Central memory CD8-positive, alpha-beta T cell (primary cell): Measurements from ENCODE around the gene DMRT3.
"Not testable (repeated sequence)": the region's sequence is repeated elsewhere in the genome, so short reads cannot be mapped to it uniquely, and the experiment has no call there.

ENCODE experiments used
- ATAC-seq: fragments of 150-1000 bp; cut with Tn5 transposase; replicated peaks from 2 replicates; pipeline ENCODE4 v1.10.0; 2022; ENCODE audit warnings: mild to moderate bottlenecking, moderate FRiP score, moderate number of reproducible peaks; ENCODE audit not compliant: poor library complexity, severe bottlenecking; ENCODE audit errors: extremely low read depth
- DNase-seq, 2 donors: peaks; one replicate each; pipeline ENCODE4 v3.0.0; 2021; ENCODE audit warnings: low spot score in 2 of 2
- H3K27ac Mint-ChIP-seq: one replicate; pipeline ENCODE4 v1.8.0; 2022; ENCODE audit warnings: low read depth, mild to moderate bottlenecking, moderate library complexity, mixed read lengths
- H3K27me3 Mint-ChIP-seq: one replicate; pipeline ENCODE4 v1.8.0; 2022; ENCODE audit warnings: mixed read lengths
- H3K36me3 Mint-ChIP-seq: one replicate; pipeline ENCODE4 v1.8.0; 2022; ENCODE audit warnings: mild to moderate bottlenecking, moderate library complexity, mixed read lengths; ENCODE audit not compliant: insufficient read depth
- H3K4me1 Mint-ChIP-seq: one replicate; pipeline ENCODE4 v1.8.0; 2022; ENCODE audit warnings: mixed read lengths
- H3K4me3 Mint-ChIP-seq: one replicate; pipeline ENCODE4 v1.8.0; 2022; ENCODE audit warnings: mild to moderate bottlenecking, moderate library complexity, mixed read lengths
- H3K9me3 Mint-ChIP-seq: one replicate; pipeline ENCODE4 v1.8.0; 2022; ENCODE audit warnings: mixed read lengths

Gene DMRT3

DNA sequence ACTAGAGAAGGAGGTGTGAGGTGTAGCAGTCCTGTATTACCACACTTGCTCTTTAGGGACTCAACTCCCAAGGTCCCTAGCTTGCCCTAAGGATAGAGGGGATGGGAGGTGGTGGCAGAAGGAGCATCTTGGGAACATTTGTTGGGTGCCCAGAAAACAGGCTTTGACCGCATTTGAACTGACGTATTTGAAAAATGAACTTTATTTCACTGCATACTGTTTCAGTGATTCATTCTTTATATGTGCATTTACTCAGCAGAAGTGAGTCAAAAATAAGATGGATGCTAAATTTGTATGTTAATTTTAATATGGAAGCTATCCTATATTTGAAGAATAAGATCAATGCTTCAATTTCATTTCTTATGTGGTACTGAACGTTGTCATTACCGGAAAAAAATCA lies 18.7 kb downstream of the DMRT3 start:
- Mint-ChIP-seq H3K36me3 (peaks cover 1% of the 10 kb centered on the region), H3K9me3 (peaks cover 6% of the 10 kb centered on the region), H3K27ac (peak overlapping the region; percentile 17), H3K4me1 (peaks cover 7% of the 10 kb centered on the region), H3K27me3 (peaks cover 6% of the 10 kb centered on the region), H3K4me3 (no peak overlapping the region)
- DNase-seq, result no peak
- ATAC-seq, result no peak

DNA sequence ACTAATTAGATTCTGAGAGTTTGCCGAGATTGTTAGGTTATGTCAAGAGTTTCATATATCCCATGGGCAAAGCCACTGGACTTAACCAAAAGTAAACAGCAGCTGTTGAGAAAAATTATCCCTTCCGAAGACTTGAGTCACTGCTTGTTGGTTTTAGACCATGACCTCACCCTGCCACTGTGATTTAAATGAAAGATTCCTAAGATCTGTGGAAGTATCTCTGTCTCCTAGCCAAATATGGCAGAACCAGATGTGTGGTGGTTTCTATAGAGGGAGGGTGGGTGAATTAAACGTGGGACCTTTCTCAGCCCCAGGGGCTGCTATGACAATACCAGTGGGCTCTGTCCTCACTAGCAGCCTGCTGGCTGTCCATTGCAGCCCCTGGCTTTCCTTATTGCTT lies 19.3 kb downstream of the DMRT3 start:
- H3K27me3 Mint-ChIP-seq, result peaks cover under 1% of the 10 kb centered on the region
- peaks cover 6% of the 10 kb centered on the region for H3K9me3 Mint-ChIP-seq
- ATAC-seq, result no peak
- H3K27ac Mint-ChIP-seq, result no peak overlapping the region
- peaks cover 9% of the 10 kb centered on the region for H3K4me1 Mint-ChIP-seq
- no peak overlapping the region for H3K4me3 Mint-ChIP-seq
- no peak for DNase-seq
- H3K36me3 Mint-ChIP-seq, result peaks cover 1% of the 10 kb centered on the region

DNA sequence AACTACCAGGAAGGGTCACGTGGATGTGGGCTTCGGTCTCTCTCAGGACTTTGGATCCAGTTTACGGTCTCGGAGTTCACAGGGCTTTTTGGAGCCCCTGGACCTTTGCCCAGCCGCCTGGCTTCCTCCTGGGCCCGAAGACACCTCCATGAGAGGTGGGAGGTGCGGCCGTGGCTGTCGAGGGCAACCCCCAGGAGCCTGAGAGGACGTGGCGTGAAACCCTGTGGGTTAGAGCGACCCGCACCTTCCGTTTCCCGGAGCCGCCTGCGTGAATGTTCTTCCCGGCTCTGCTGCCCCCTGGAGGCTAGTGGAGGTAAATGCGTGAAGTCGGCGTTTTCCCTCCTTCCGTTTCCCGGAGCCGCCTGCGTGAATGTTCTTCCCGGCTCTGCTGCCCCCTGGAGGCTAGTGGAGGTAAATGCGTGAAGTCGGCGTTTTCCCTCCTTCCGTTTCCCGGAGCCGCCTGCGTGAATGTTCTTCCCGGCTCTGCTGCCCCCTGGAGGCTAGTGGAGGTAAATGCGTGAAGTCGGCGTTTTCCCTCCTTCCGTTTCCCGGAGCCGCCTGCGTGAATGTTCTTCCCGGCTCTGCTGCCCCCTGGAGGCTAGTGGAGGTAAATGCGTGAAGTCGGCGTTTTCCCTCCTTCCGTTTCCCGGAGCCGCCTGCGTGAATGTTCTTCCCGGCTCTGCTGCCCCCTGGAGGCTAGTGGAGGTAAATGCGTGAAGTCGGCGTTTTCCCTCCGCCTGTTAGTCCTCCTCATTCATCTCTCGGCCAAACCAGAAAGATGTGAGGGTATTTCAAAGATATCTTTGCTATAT lies 22.1 kb downstream of the DMRT3 start:
- not testable (repeated sequence) for H3K4me1 Mint-ChIP-seq, H3K27ac Mint-ChIP-seq, H3K27me3 Mint-ChIP-seq, DNase-seq, H3K9me3 Mint-ChIP-seq, H3K36me3 Mint-ChIP-seq
- H3K4me3 Mint-ChIP-seq, result peak overlapping the region; percentile 48
- peak; percentile 24 for ATAC-seq

DNA sequence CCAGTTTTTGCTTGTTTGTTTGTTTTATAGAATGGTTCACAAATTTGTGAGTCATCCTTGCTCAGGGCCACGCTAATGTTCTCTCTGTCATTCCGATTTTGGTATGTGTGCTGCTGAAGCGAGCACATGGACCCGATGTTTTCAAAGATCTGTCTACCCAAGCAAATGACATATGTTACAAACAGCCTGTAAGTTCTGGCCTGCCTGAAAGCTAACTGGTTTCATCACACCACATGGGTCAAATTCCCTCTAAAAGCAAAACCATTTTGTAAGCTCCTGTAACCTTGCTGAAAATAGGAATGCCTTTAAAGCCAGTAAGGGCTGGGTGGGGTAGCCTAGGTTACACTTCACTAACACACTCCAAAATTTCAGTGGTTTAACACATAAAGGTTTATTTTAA lies 25.4 kb downstream of the DMRT3 start:
- no peak for ATAC-seq
- no peak overlapping the region for H3K4me3 Mint-ChIP-seq
- peaks cover 11% of the 10 kb centered on the region for H3K27me3 Mint-ChIP-seq
- no peak for DNase-seq
- peaks cover 1% of the 10 kb centered on the region for H3K36me3 Mint-ChIP-seq
- no peak overlapping the region for H3K27ac Mint-ChIP-seq
- no peaks in the 10 kb centered on the region for H3K9me3 Mint-ChIP-seq
- H3K4me1 Mint-ChIP-seq, result peaks cover 9% of the 10 kb centered on the region

DNA sequence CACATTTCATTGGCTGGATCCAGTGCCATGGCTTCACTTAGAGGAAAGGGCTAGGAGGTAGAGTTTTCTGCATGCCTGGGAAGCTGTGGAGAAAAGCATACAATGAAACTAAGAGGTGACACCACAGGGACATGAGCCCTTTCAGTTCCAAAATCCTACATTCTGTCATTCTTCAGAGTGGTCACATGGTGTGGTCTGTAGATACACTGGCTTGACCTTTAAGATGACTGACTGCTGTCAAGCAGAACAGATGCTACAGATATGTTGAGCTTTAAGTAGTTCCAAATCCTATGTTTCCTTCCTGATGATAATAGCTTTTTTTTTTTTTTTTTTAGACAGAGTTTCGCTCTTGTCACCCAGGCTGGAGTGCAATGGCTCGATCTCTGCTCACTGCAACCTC lies 26.2 kb downstream of the DMRT3 start:
- Mint-ChIP-seq H3K36me3 (no peaks in the 10 kb centered on the region), H3K27ac (no peak overlapping the region), H3K4me1 (peaks cover 9% of the 10 kb centered on the region), H3K27me3 (peaks cover 20% of the 10 kb centered on the region), H3K4me3 (no peak overlapping the region), H3K9me3 (no peaks in the 10 kb centered on the region)
- DNase-seq (no peak), ATAC-seq (no peak)

DNA sequence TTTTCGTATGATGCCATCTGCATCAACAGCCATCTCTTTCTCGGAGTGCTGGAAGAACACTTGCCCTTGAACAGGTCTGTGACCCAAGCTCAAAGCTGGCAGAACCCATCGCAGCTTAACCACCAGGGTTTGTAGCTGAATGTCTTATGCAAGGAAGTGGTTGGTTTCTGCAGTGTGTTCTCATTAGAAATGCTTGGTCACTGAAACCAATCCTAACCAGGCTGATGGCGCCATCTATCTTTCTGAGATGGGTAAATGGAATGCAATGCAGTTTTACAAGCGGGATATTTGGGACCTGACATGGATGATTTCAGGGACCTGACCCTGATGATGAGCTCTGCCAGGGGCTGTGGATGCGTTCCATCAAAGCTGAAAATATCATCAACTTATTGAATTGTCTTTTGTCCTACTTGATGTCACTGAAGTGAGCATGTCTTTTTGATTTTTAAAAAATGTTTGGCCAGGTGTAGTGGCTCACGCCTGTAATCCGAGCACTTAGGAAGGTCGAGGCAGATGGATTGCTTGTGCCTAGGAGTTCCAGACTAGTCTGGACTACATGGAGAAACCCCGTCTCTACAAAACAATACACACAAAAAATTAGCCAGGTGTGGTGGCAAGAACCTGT lies 28.7 kb downstream of the DMRT3 start:
- DNase-seq, result no peak
- Mint-ChIP-seq H3K27ac (no peak overlapping the region), H3K4me1 (peaks cover 11% of the 10 kb centered on the region)

DNA sequence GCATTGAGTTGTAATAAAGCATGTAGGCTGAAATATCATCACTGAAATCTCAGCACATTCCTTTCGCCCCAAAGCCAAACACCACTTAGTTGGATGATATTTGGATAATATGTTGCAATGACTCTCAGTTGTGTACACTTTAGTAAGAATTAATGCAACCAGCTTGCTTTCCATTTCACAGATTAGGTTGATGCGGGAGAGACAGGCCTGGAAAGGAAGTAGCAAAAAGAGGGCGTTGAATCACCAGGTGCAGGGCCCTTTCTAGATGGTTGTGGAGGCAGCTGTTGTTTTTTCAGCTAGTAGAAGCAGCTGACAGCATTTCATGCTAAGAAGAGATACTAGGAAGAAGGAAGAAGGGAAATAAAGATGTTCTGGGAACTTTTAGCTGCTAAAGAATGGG lies 30.9 kb downstream of the DMRT3 start:
- Mint-ChIP-seq H3K27ac (no peak overlapping the region), H3K4me3 (no peak overlapping the region)

More for the DNA sequence above, 28.7 kb downstream of the DMRT3 start:
- peaks cover 2% of the 10 kb centered on the region for H3K36me3 Mint-ChIP-seq
- H3K9me3 Mint-ChIP-seq, result no peaks in the 10 kb centered on the region
- H3K4me3 Mint-ChIP-seq, result no peak overlapping the region
- H3K27me3 Mint-ChIP-seq, result peaks cover 40% of the 10 kb centered on the region
- ATAC-seq, result no peak

DNA sequence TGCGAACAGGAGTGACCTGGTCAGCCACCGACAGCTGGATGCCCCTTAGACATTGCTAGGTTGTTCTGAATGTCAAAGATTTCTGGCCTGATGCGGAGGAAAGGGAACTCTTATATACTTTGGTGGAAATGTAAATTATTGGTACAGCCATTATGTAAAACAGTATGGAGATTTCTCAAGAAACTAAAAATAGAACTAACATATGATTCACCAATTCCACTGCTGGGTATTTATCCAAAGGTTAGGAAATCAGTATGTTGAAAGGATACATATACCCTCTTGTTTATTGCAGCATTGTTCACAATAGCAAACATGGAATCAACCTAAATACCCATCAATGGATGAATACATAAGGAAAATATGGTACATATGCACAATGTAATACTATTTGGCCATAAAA lies 31.8 kb downstream of the DMRT3 start:
- H3K4me1 Mint-ChIP-seq, result peaks cover 8% of the 10 kb centered on the region
- no peak for DNase-seq
- H3K9me3 Mint-ChIP-seq, result no peaks in the 10 kb centered on the region
- H3K36me3 Mint-ChIP-seq, result peaks cover 2% of the 10 kb centered on the region
- no peak for ATAC-seq
- H3K27ac Mint-ChIP-seq, result no peak overlapping the region
- peaks cover 40% of the 10 kb centered on the region for H3K27me3 Mint-ChIP-seq
- no peak overlapping the region for H3K4me3 Mint-ChIP-seq

More for the DNA sequence above, 30.9 kb downstream of the DMRT3 start:
- Mint-ChIP-seq H3K9me3 (no peaks in the 10 kb centered on the region), H3K27me3 (peaks cover 40% of the 10 kb centered on the region), H3K4me1 (peaks cover 8% of the 10 kb centered on the region), H3K36me3 (peaks cover 2% of the 10 kb centered on the region)
- DNase-seq (no peak), ATAC-seq (no peak)

DNA sequence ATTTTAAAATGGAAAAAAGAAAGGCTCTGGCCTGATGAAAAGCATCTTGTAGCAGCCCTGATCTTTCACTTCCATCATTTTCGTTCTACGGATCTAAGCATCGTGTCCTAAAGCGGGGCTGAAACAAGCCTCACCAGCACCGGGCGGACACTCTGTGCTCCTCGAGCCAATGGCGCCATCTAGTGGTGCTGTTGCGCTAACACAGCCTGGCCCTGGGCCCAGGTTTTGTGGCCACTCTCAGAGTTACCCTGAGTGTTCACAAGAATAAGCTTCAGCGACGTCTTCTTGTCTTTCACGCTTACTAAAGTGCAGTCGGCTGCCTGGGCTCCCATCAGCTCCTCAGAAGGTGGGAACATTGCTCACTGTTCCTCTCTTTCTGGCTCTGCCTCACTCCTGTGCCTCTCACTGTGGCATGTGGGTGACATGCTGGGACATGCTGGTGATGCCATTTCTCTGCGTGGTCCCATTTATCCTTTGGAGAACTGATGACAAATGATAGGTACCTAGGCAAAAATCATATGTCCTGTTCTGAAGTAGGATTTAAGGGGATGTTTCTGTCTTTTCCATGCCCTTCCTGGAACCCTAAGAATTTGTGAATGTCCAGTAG lies 32.7 kb downstream of the DMRT3 start:
- ATAC-seq (peak; percentile 65), DNase-seq (peak; percentile 50 to 70)
- no peak overlapping the region for H3K4me3 Mint-ChIP-seq
- H3K27me3 Mint-ChIP-seq, result peaks cover 40% of the 10 kb centered on the region
- no peaks in the 10 kb centered on the region for H3K9me3 Mint-ChIP-seq
- peaks cover 8% of the 10 kb centered on the region for H3K4me1 Mint-ChIP-seq
- peaks cover 2% of the 10 kb centered on the region for H3K36me3 Mint-ChIP-seq
- no peak overlapping the region for H3K27ac Mint-ChIP-seq

DNA sequence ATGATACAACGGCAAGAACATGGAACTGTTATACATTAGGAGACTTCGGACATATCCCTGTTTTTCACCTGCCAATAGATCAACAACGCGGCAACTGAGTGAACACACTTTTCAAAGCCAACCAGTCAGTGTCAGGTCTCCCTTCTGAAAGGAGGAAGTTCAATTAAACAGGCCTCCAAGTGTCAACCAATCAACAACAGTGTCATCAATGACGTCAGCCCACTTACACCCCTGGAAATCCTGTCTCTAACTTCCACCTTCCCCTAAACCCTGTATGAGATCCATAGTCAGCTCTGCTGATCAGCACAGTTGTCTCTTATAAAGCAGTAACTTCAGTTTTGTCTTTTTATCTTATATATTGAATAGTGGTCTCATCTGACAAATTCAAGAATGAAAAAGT lies 36.6 kb downstream of the DMRT3 start:
- Mint-ChIP-seq H3K27me3 (peaks cover 31% of the 10 kb centered on the region), H3K4me3 (no peak overlapping the region), H3K27ac (no peak overlapping the region), H3K4me1 (peaks cover 8% of the 10 kb centered on the region), H3K36me3 (peaks cover 2% of the 10 kb centered on the region), H3K9me3 (no peaks in the 10 kb centered on the region)
- DNase-seq (no peak), ATAC-seq (no peak)

DNA sequence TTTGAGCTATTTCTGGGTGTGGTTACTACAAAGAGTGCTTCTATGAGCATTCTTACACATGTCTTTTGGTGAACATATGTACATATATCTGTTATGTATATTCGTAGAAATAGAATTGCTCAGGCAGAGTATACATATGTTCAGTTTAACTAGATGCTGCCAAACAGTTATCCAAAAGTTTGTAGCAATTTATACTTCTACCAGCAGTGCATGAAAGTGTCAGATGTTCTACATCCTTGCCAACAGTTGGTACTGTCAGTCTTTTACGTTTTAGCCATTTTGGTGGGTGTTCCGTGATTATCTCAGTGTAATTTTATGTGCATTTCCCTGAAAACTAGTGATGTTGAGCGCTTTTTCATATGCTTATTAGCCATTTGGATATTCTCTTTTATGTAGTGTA lies 37.8 kb downstream of the DMRT3 start:
- no peak for ATAC-seq
- H3K36me3 Mint-ChIP-seq, result peaks cover 2% of the 10 kb centered on the region
- DNase-seq, result no peak
- H3K4me1 Mint-ChIP-seq, result peaks cover 6% of the 10 kb centered on the region
- H3K9me3 Mint-ChIP-seq, result no peaks in the 10 kb centered on the region
- H3K27ac Mint-ChIP-seq, result no peak overlapping the region
- H3K27me3 Mint-ChIP-seq, result peaks cover 30% of the 10 kb centered on the region
- no peak overlapping the region for H3K4me3 Mint-ChIP-seq

DNA sequence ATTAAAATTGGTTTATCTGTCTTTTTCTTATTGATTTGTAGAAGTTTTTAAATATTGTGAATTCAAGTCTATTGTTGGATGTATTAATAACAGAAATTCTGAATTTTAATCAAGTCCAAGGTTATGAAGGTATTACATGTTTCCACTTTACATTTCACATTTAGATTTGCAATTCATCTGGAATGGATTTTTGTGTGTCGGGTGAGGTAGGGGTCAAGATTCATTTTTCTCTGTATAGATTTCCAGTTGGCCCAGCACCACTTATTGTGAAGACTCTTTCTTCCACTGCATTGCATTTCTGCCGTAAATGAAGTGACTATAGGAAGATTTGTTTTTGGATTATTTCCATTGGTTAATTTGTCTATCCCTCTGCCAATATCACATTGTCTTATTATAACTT lies 38.2 kb downstream of the DMRT3 start:
- peaks cover 2% of the 10 kb centered on the region for H3K4me1 Mint-ChIP-seq
- H3K9me3 Mint-ChIP-seq, result no peaks in the 10 kb centered on the region
- ATAC-seq (no peak), DNase-seq (no peak)
- peaks cover 2% of the 10 kb centered on the region for H3K36me3 Mint-ChIP-seq
- no peak overlapping the region for H3K4me3 Mint-ChIP-seq
- H3K27me3 Mint-ChIP-seq, result peaks cover 26% of the 10 kb centered on the region
- H3K27ac Mint-ChIP-seq, result no peak overlapping the region

DNA sequence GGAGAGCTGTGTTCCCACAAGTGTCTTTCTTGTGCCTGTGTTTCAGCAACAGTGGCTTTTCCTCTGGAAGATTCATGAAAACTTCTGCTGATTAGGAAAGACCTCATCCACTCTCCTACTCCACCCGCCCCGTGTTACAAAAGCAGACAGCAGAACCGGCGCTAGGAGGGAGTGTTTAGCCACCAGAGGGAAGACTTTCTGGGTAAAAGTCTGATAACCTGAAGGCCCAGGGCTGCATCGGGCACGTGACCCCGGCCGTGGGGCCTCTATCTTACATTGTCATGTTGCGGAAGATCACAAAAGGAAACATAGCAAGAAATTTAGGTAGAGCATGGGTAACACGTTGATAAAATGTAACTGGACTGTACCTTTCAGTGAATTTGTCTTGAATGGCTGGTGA lies 41.7 kb downstream of the DMRT3 start:
- H3K27ac Mint-ChIP-seq, result no peak overlapping the region
- DNase-seq (no peak), ATAC-seq (no peak)
- no peaks in the 10 kb centered on the region for H3K9me3 Mint-ChIP-seq
- no peaks in the 10 kb centered on the region for H3K36me3 Mint-ChIP-seq
- H3K4me3 Mint-ChIP-seq, result no peak overlapping the region
- H3K4me1 Mint-ChIP-seq, result no peaks in the 10 kb centered on the region
- peaks cover 40% of the 10 kb centered on the region for H3K27me3 Mint-ChIP-seq
